ENCODE results near the gene CUL4A.
"Not testable (repeated sequence)": the region's sequence is repeated elsewhere in the genome, so short reads cannot be mapped to it uniquely, and the experiment has no call there.

The CUL4A gene

DNA sequence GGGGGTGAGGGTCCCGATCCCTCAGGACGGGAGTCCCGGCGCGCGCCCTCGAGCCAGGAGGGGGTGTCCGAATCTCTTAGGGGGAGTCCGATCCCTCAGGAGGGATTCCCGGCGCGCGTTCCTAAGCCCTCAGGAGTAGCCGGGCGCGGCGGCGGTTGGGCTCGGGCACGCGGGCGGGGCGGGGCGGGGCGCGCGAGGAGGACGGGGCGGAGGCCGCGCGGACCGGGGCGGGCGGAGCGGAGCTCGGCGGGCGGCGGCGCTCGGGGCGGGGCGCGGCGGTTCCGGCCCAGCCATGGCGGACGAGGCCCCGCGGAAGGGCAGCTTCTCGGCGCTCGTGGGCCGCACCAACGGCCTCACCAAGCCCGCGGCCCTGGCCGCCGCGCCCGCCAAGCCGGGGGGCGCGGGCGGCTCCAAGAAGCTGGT lies at the start of gene CUL4A:
TSS of gene CUL4A (plus strand) at position 278 of the 423 bp plus-strand sequence. CDS start at position 293, 15 bp downstream.
- Histone ChIP-seq H3K36me3 (ENCODE audit: insufficient read depth, low read length) (0 out of 2 replicates have a peak, but pooled peaks cover 3% of the 10 kb centered on the region), H3K27me3 (ENCODE audit: insufficient read depth, low read length) (no peaks in the 10 kb centered on the region), H2AFZ (ENCODE audit: low read length, unreplicated experiment) (peak within 1 kb of the TSS; percentile 72), H3K27ac (ENCODE audit: low read depth, low read length) (peak within 1 kb of the TSS; percentile 89), H3K4me3 (ENCODE audit: low read depth, low read length) (peak within 1 kb of the TSS; percentile 85), H3K4me1 (ENCODE audit: control insufficient read depth, insufficient read depth, low read length, unreplicated experiment) (peaks cover 40% of the 10 kb centered on the region), H3K79me2 (ENCODE audit: control insufficient read depth, insufficient read depth, low read length, unreplicated experiment) (peaks cover 90% of the 10 kb centered on the region)

DNA sequence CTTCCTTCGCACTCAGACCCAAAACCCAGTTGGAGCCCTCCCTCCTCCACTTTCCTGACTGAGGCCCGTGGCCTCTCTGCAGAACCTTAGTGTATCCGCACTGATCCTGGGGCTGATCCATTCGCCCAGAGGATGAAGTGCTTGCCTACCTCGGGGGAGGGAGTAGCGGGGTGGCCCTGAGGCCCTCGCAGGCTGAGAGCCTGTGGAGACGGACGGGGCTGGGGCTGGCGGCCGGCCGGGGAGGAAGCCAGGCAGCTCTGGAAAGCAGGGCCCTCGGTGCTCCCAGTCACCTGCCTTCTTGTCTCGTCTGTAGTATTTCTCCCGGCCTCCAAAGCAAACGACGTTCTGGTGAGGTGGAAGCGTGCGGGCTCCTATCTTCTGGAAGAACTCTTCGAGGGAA lies 49.7 kb upstream of the CUL4A start:
- H3K4me3 ChIP-seq (ENCODE audit: low read depth, low read length), result no peak overlapping the region
- H3K36me3 ChIP-seq (ENCODE audit: insufficient read depth, low read length), result no peaks in the 10 kb centered on the region
- H3K4me1 ChIP-seq (ENCODE audit: control insufficient read depth, insufficient read depth, low read length, unreplicated experiment), result no peaks in the 10 kb centered on the region
- 0 out of 2 replicates have a peak, but pooled peaks cover 4% of the 10 kb centered on the region for H3K27me3 ChIP-seq (ENCODE audit: insufficient read depth, low read length)
- no peak overlapping the region for H3K27ac ChIP-seq (ENCODE audit: low read depth, low read length)
- no peaks in the 10 kb centered on the region for H3K79me2 ChIP-seq (ENCODE audit: control insufficient read depth, insufficient read depth, low read length, unreplicated experiment)
- no peak overlapping the region for H2AFZ ChIP-seq (ENCODE audit: low read length, unreplicated experiment)

DNA sequence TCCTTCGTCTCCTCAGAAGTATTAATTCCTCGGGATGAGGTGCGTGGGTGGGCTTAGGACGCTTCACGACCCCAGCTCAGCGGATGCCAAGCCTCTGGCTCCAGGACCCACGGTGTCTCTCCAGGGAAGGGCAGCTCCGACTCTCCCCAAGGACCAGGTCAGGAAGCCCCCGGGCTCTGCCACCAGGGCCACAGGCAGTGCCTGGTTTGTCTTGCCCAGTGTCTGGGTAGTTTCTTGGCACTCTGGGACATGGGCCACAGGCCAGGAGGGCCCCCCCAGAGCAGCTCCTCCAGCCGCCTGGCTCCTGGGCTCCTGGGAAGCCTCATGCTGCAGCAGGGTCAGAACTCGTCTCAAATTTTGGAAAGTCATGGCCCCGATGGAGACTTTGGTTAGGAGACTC lies 48.4 kb upstream of the CUL4A start:
- 0 out of 2 replicates have a peak, but pooled peaks cover 4% of the 10 kb centered on the region for H3K27me3 ChIP-seq (ENCODE audit: insufficient read depth, low read length)
- no peak overlapping the region for H3K27ac ChIP-seq (ENCODE audit: low read depth, low read length)
- no peaks in the 10 kb centered on the region for H3K4me1 ChIP-seq (ENCODE audit: control insufficient read depth, insufficient read depth, low read length, unreplicated experiment)
- no peak overlapping the region for H2AFZ ChIP-seq (ENCODE audit: low read length, unreplicated experiment)
- H3K36me3 ChIP-seq (ENCODE audit: insufficient read depth, low read length), result no peaks in the 10 kb centered on the region
- no peak overlapping the region for H3K4me3 ChIP-seq (ENCODE audit: low read depth, low read length)
- no peaks in the 10 kb centered on the region for H3K79me2 ChIP-seq (ENCODE audit: control insufficient read depth, insufficient read depth, low read length, unreplicated experiment)

DNA sequence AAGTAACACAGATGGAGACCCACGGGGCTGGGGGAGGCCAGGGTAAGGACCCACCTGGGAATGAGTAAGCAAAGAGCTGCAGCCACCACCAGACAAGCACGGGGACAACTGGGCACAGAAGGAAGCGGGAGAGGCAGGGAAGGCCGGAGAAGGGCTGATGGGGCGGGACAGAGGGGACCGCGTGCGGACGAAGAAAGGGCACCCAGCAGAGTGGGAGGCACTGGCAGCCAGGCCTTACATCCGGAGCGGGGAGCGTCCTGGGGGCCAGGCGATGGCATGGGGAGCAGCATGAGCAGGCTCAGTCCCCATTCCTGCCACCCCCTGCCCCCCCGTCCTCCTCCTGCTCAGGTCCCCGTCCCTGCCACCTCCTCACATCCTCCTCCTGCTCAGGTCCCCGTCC lies 48.0 kb upstream of the CUL4A start:
- no peaks in the 10 kb centered on the region for H3K36me3 ChIP-seq (ENCODE audit: insufficient read depth, low read length)

DNA sequence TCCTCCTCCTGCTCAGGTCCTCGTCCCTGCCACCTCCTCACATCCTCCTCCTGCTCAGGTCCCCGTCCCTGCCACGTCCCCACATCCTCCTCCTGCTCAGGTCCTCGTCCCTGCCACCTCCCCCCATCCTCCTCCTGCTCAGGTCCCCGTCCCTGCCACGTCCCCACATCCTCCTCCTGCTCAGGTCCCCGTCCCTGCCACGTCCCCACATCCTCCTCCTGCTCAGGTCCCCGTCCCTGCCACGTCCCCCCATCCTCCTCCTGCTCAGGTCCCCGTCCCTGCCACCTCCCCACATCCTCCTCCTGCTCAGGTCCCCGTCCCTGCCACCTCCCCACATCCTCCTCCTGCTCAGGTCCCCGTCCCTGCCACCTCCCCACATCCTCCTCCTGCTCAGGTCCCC lies 47.4 kb upstream of the CUL4A start:
- not testable (repeated sequence) for H3K79me2 ChIP-seq (ENCODE audit: control insufficient read depth, insufficient read depth, low read length, unreplicated experiment); H3K36me3 ChIP-seq (ENCODE audit: insufficient read depth, low read length); H3K27me3 ChIP-seq (ENCODE audit: insufficient read depth, low read length); H2AFZ ChIP-seq (ENCODE audit: low read length, unreplicated experiment); H3K27ac ChIP-seq (ENCODE audit: low read depth, low read length); H3K4me3 ChIP-seq (ENCODE audit: low read depth, low read length); H3K4me1 ChIP-seq (ENCODE audit: control insufficient read depth, insufficient read depth, low read length, unreplicated experiment)

More for the DNA sequence above, 48.0 kb upstream of the CUL4A start:
- Histone ChIP-seq H3K4me3 (ENCODE audit: low read depth, low read length) (no peak overlapping the region), H3K4me1 (ENCODE audit: control insufficient read depth, insufficient read depth, low read length, unreplicated experiment) (no peaks in the 10 kb centered on the region), H2AFZ (ENCODE audit: low read length, unreplicated experiment) (no peak overlapping the region), H3K27me3 (ENCODE audit: insufficient read depth, low read length) (0 out of 2 replicates have a peak, but pooled peaks cover 4% of the 10 kb centered on the region), H3K79me2 (ENCODE audit: control insufficient read depth, insufficient read depth, low read length, unreplicated experiment) (no peaks in the 10 kb centered on the region), H3K27ac (ENCODE audit: low read depth, low read length) (no peak overlapping the region)

DNA sequence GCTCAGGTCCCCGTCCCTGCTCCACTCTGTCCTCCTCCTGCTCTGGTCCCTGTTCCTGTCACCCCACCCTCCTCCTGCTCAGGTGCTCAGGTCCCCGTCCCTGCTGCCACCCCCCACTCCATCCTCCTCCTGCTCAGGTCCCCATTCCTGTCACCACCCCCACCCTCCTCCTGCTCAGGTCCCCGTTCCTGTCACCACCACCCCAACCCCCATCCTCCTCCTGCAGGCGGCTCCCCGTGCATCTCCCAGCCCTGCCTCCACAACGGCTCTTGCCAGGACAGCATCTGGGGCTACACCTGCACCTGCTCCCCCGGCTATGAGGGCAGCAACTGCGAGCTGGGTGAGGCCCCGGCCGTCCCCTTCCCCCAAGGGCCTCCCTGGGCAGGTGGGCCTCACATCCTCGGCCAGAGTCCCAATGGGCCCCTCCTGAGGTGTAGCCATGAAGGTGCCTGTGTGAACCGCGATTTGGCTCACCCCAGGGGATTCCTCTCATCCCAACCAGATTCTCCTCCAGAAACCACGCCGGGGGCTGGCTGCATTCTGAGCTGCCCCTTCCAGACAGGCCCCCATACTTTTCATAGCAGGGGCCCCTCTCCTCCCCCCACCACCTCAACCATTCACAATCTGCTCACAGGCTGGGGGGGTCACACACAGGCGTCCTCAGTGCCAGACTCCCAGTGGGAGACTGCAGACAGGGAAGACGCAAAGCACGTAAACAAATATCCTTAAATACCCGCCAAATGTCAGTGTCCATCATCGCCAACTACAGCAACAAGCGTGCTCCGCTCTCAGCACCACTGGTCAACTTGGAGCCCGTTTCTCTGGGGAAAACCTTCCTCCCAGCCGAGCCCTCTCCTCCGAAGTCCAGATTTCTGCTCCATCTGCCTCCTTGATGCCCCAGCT lies 46.4 kb upstream of the CUL4A start:
- Histone ChIP-seq H3K36me3 (ENCODE audit: insufficient read depth, low read length) (no peaks in the 10 kb centered on the region), H3K27me3 (ENCODE audit: insufficient read depth, low read length) (0 out of 2 replicates have a peak, but pooled peaks cover 4% of the 10 kb centered on the region), H2AFZ (ENCODE audit: low read length, unreplicated experiment) (no peak overlapping the region), H3K27ac (ENCODE audit: low read depth, low read length) (no peak overlapping the region), H3K4me3 (ENCODE audit: low read depth, low read length) (no peak overlapping the region), H3K79me2 (ENCODE audit: control insufficient read depth, insufficient read depth, low read length, unreplicated experiment) (no peaks in the 10 kb centered on the region), H3K4me1 (ENCODE audit: control insufficient read depth, insufficient read depth, low read length, unreplicated experiment) (no peaks in the 10 kb centered on the region)

DNA sequence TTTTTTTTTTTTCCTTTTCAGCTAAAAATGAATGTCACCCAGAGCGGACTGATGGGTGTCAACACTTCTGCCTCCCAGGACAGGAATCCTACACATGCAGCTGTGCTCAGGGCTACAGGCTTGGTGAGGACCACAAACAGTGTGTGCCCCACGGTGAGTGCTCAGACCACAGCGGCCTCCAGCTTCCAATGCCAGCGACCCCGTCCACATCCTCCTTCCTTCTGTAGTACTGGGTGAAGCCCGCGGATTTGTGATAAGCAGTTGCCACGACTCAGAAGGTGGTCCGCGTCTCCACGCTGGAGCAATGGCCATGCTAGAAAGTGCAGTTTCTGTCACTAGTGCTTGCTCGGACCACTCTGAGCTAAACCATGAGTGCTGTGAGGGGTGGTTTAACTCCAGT lies 44.9 kb upstream of the CUL4A start:
- H2AFZ ChIP-seq (ENCODE audit: low read length, unreplicated experiment), result no peak overlapping the region
- H3K79me2 ChIP-seq (ENCODE audit: control insufficient read depth, insufficient read depth, low read length, unreplicated experiment), result no peaks in the 10 kb centered on the region
- H3K27me3 ChIP-seq (ENCODE audit: insufficient read depth, low read length), result 0 out of 2 replicates have a peak, but pooled peaks cover 4% of the 10 kb centered on the region
- no peak overlapping the region for H3K4me3 ChIP-seq (ENCODE audit: low read depth, low read length)
- H3K27ac ChIP-seq (ENCODE audit: low read depth, low read length), result no peak overlapping the region
- peaks cover 11% of the 10 kb centered on the region for H3K36me3 ChIP-seq (ENCODE audit: insufficient read depth, low read length)
- no peaks in the 10 kb centered on the region for H3K4me1 ChIP-seq (ENCODE audit: control insufficient read depth, insufficient read depth, low read length, unreplicated experiment)

DNA sequence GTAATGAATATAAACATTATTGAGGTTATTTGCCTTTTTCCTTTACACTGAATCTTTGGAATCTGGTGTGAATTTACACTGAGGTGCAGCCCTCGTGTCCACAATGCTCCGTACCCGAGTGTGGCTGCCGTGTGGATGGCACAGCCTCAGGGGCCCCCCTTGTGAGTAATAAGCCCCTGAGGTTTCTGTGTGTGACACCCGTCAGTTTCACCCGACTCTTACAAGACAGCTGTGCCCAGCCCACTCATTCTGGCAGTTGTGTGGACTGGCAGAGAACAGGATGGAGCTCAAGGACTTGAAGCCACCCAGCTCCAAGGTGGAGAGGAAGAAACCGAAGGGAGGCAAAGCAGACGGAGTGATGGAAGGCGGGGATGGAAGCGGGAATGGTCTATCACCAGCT lies 43.1 kb upstream of the CUL4A start:
- Histone ChIP-seq H3K79me2 (ENCODE audit: control insufficient read depth, insufficient read depth, low read length, unreplicated experiment) (no peaks in the 10 kb centered on the region), H3K27me3 (ENCODE audit: insufficient read depth, low read length) (0 out of 2 replicates have a peak, but pooled peaks cover 4% of the 10 kb centered on the region), H3K27ac (ENCODE audit: low read depth, low read length) (no peak overlapping the region), H3K36me3 (ENCODE audit: insufficient read depth, low read length) (peaks cover 16% of the 10 kb centered on the region), H3K4me1 (ENCODE audit: control insufficient read depth, insufficient read depth, low read length, unreplicated experiment) (no peaks in the 10 kb centered on the region), H2AFZ (ENCODE audit: low read length, unreplicated experiment) (no peak overlapping the region), H3K4me3 (ENCODE audit: low read depth, low read length) (no peak overlapping the region)

DNA sequence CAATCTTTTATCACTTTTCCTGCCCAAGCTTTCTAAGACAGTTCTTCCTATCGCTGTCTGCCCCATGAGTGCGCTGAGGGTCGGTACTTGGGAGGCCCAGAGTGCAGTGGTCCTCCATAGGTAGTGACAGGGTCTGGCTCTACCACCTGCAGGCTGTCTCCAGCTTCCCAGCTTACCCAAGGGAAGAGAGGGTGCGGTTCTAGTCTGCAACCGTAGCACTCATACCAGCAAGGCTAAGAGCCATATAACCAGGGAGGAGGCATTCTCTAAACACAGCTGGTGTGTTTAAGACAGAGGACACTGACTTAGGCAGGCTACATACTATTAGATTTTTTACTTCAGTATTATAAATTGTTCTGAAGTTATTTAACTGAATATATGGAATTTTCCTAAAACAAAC lies 42.7 kb upstream of the CUL4A start:
- Histone ChIP-seq H3K27me3 (ENCODE audit: insufficient read depth, low read length) (0 out of 2 replicates have a peak, but pooled peaks cover 4% of the 10 kb centered on the region), H3K79me2 (ENCODE audit: control insufficient read depth, insufficient read depth, low read length, unreplicated experiment) (no peaks in the 10 kb centered on the region), H3K4me3 (ENCODE audit: low read depth, low read length) (no peak overlapping the region), H3K4me1 (ENCODE audit: control insufficient read depth, insufficient read depth, low read length, unreplicated experiment) (no peaks in the 10 kb centered on the region), H2AFZ (ENCODE audit: low read length, unreplicated experiment) (no peak overlapping the region), H3K27ac (ENCODE audit: low read depth, low read length) (no peak overlapping the region), H3K36me3 (ENCODE audit: insufficient read depth, low read length) (peaks cover 17% of the 10 kb centered on the region)

DNA sequence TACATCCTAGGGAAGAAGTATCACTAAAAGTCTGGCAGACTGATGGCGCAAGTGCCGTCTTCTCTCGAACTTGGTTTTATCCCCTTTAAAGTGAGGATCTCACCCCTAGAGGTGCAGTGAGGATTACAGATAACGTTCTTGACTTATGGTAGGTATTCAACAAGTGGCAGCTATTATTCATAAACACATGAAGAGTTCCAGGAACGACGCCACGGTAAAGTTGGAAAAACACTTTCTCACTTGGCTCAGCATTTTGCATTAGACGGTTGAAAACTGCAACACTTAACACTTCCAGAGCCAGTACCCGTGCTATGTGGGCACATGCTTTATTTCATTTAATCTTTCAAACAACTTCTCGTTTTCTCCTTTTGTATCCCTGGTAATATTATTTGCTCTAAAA lies 42.3 kb upstream of the CUL4A start:
- no peak overlapping the region for H3K27ac ChIP-seq (ENCODE audit: low read depth, low read length)
- H3K4me1 ChIP-seq (ENCODE audit: control insufficient read depth, insufficient read depth, low read length, unreplicated experiment), result no peaks in the 10 kb centered on the region
- peaks cover 20% of the 10 kb centered on the region for H3K36me3 ChIP-seq (ENCODE audit: insufficient read depth, low read length)
- H2AFZ ChIP-seq (ENCODE audit: low read length, unreplicated experiment), result no peak overlapping the region
- no peaks in the 10 kb centered on the region for H3K79me2 ChIP-seq (ENCODE audit: control insufficient read depth, insufficient read depth, low read length, unreplicated experiment)
- H3K4me3 ChIP-seq (ENCODE audit: low read depth, low read length), result no peak overlapping the region
- 0 out of 2 replicates have a peak, but pooled peaks cover 4% of the 10 kb centered on the region for H3K27me3 ChIP-seq (ENCODE audit: insufficient read depth, low read length)

DNA sequence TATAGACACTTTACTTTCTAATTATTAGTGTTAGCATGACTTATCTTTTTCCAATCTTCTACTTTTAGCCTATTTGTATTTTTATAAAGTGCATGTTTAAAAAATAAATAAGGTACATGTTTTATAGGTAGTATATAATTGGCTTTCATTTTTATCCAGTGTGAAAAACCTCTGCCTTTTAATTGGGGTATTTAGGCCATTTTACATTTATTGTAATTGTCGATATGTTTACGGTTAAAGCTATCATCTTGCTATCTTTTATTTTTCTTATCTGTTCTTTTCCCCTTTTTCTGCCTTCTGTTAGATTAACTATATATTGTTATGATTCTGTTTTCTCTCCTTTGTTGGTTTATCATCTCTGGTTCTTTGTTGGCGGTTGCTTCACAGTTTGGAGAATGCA lies 41.8 kb upstream of the CUL4A start:
- Histone ChIP-seq H3K4me3 (ENCODE audit: low read depth, low read length) (no peak overlapping the region), H2AFZ (ENCODE audit: low read length, unreplicated experiment) (no peak overlapping the region), H3K27me3 (ENCODE audit: insufficient read depth, low read length) (0 out of 2 replicates have a peak, but pooled peaks cover 4% of the 10 kb centered on the region), H3K79me2 (ENCODE audit: control insufficient read depth, insufficient read depth, low read length, unreplicated experiment) (no peaks in the 10 kb centered on the region), H3K36me3 (ENCODE audit: insufficient read depth, low read length) (peaks cover 22% of the 10 kb centered on the region), H3K27ac (ENCODE audit: low read depth, low read length) (no peak overlapping the region), H3K4me1 (ENCODE audit: control insufficient read depth, insufficient read depth, low read length, unreplicated experiment) (no peaks in the 10 kb centered on the region)
